PC-3 (cell line): ENCODE results near the gene SSTR4. TPM values are rescaled to one million over a fixed set of nuclear protein-coding genes. Genes with fewer than 3 reads are reported as not detected.
"Not testable (repeated sequence)": the region's sequence is repeated elsewhere in the genome, so short reads cannot be mapped to it uniquely, and the experiment has no call there.

Source experiments
- ATAC-seq: fragments of 200-7000 bp; cut with Tn5 transposase; 2 replicates; pipeline ENCODE4 v1.9.1; 2020; ENCODE audit warnings: mild to moderate bottlenecking, moderate library complexity
- Bru-seq: library from RNA; stranded (reverse); fragments of 400-500 nt; gene quantifications from one replicate; lab custom pipeline; 2021; lab: Mats Ljungman, UMichigan
- BruChase-seq, 2 experiments: library from RNA; stranded (reverse); fragments of 400-500 nt; gene quantifications; one replicate each; lab custom pipeline; 2021; lab: Mats Ljungman, UMichigan
- BruUV-seq: library from RNA; stranded (reverse); fragments of 400-500 nt; replicated peaks from 2 replicates; lab custom pipeline; 2021; lab: Mats Ljungman, UMichigan
- CTCF ChIA-PET: fragments of 300-600 bp; sonication (Branson Sonifier 250); formaldehyde crosslinking; loops from one replicate; lab custom pipeline; 2022; ENCODE audit warnings: antibody characterized with exemption; lab: Charles Lee
- POLR2A ChIA-PET: fragments of 300-600 bp; sonication (Branson Sonifier 250); formaldehyde crosslinking; loops from one replicate; lab custom pipeline; 2022; ENCODE audit warnings: antibody characterized with exemption; ENCODE audit not compliant: unreplicated experiment; lab: Charles Lee
- DNase-seq: peaks from one replicate; pipeline ENCODE4 v3.0.0-alpha.2; 2015
- H2AFZ ChIP-seq: fragments of 300-600 bp; sonication (generic); 2 replicates; pipeline ENCODE4 v1.6.0; 2016; ENCODE audit warnings: antibody characterized with exemption, low read length
- H3F3A ChIP-seq: fragments of 300-600 bp; sonication (generic); one replicate; pipeline ENCODE4 v1.6.0; 2017; ENCODE audit warnings: antibody characterized with exemption, low read length, control low read depth, mild to moderate bottlenecking; ENCODE audit not compliant: unreplicated experiment
- H3K27ac ChIP-seq: fragments of 300-600 bp; sonication (generic); 2 replicates; pipeline ENCODE4 v1.5.1; 2016; ENCODE audit warnings: mild to moderate bottlenecking, low read length
- H3K27me3 ChIP-seq: fragments of 300-600 bp; sonication (generic); 2 replicates; pipeline ENCODE4 v1.6.1; 2016; ENCODE audit warnings: low read length, mixed read lengths
- H3K36me3 ChIP-seq: fragments of 300-600 bp; sonication (generic); 2 replicates; pipeline ENCODE4 v1.6.1; 2016; ENCODE audit warnings: low read depth, mixed run types, low read length, mixed read lengths
- H3K4me1 ChIP-seq: fragments of 300-600 bp; sonication (generic); 2 replicates; pipeline ENCODE4 v1.5.1; 2016; ENCODE audit warnings: low read length; ENCODE audit not compliant: insufficient read depth
- H3K4me2 ChIP-seq: fragments of 300-600 bp; sonication (generic); 2 replicates; pipeline ENCODE4 v1.6.0; 2016; ENCODE audit warnings: low read length
- H3K4me3 ChIP-seq: fragments of 300-600 bp; sonication (generic); 2 replicates; pipeline ENCODE4 v1.5.1; 2016; ENCODE audit warnings: mild to moderate bottlenecking, low read length, mixed read lengths
- H3K79me2 ChIP-seq: fragments of 300-600 bp; sonication (generic); 2 replicates; pipeline ENCODE4 v1.6.1; 2017; ENCODE audit warnings: low read length, mixed read lengths
- H3K9ac ChIP-seq: fragments of 300-600 bp; sonication (generic); 2 replicates; pipeline ENCODE4 v1.6.0; 2016; ENCODE audit warnings: mild to moderate bottlenecking, low read length
- H3K9me2 ChIP-seq: fragments of 300-600 bp; sonication (generic); replicated peaks from 2 replicates; pipeline ENCODE4 v1.6.1; 2016; ENCODE audit warnings: mixed run types, low read length, mixed read lengths
- H3K9me3 ChIP-seq: fragments of 300-600 bp; sonication (generic); 2 replicates; pipeline ENCODE4 v1.6.1; 2016; ENCODE audit warnings: low read length, mixed read lengths
- H4K20me1 ChIP-seq: fragments of 300-600 bp; sonication (generic); 2 replicates; pipeline ENCODE4 v1.6.1; 2016; ENCODE audit warnings: low read length, mixed read lengths
- EZH2 ChIP-seq: fragments of 300-600 bp; sonication (generic); IDR thresholded peaks from one replicate; pipeline ENCODE4 v1.6.1; 2017; ENCODE audit warnings: antibody characterized with exemption, mild to moderate bottlenecking, low read length; ENCODE audit not compliant: unreplicated experiment
- EZH2phosphoT487 ChIP-seq: fragments of 300-600 bp; sonication (generic); IDR thresholded peaks from 2 replicates; pipeline ENCODE4 v1.6.1; 2018; ENCODE audit warnings: mild to moderate bottlenecking, antibody characterized with exemption, low read length, borderline replicate concordance
- intact Hi-C: fragments of 100-400 bp; cut with micrococcal nuclease; formaldehyde crosslinking; loops from 2 replicates; pipeline ENCODE4 v1.9.0; 2023
- long read RNA-seq: library from polyadenylated mRNA; unstranded; transcript quantifications from one replicate; pipeline ENCODE4 v2.0.0, GENCODE V29; 2021; ENCODE audit not compliant: unreplicated experiment
- total RNA-seq: library from RNA; depleted of rRNA; stranded (reverse); fragments of >200 nt; gene quantifications from 2 replicates; pipeline ENCODE4 v1.2.3, GENCODE V29; 2014; rRNA removed
- TF ChIP-seq, protein P1 (sequence below): fragments of 300-600 bp; sonication (generic); conservative IDR thresholded peaks from 2 replicates; pipeline ENCODE4 v1.5.1; 2017; ENCODE audit warnings: antibody characterized with exemption, low read depth, mild to moderate bottlenecking, low read length

The SSTR4 gene, protein sequence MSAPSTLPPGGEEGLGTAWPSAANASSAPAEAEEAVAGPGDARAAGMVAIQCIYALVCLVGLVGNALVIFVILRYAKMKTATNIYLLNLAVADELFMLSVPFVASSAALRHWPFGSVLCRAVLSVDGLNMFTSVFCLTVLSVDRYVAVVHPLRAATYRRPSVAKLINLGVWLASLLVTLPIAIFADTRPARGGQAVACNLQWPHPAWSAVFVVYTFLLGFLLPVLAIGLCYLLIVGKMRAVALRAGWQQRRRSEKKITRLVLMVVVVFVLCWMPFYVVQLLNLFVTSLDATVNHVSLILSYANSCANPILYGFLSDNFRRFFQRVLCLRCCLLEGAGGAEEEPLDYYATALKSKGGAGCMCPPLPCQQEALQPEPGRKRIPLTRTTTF
- total RNA-seq (not detected in 2 replicates), Bru-seq, nascent RNA (not detected), BruChase-seq, experiment 1, labeled RNA remaining after a 6-hour chase (not detected), BruChase-seq, experiment 2, labeled RNA remaining after a 2-hour chase (not detected)
- long read RNA-seq: 0 reads

DNA sequence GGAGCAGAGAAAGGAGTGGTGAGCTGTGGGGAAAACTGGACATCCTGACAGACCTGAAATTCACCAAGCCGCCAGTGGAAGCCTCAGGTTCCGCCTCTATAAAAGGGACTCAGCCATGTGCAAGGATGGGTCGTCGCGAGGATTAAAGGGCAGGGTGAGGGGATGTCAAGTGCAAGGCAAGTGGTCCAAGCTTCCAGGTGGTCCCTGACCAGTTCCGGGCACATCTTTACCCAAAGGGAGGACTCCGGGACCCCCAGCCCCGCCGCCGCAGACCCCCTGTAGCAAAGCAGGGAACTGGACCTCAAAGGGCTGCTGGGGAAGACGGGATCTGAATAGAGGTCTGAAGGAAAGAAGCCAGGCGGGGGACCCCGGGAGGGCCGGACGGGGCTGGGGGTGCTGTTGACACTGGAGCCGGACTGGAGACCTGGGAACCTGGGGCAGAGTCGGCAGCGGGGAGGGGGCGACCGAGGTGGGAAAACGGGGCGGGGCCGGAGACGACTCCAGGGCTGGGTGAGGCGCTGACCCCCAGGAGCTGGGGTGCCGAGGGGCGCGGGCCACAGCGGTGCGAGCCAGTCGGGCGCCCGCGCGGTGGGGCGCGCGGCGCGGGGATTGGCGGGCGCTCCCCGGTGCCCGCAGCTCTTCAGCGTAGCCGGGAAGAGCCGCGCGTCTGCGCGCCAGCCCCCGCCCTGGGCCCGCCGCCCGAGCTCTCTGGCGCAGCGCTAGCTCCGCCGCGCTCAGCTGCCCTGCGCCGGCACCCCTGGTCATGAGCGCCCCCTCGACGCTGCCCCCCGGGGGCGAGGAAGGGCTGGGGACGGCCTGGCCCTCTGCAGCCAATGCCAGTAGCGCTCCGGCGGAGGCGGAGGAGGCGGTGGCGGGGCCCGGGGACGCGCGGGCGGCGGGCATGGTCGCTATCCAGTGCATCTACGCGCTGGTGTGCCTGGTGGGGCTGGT lies at the start of gene SSTR4:
Gene SSTR4 (plus strand): TSS at position 592 of the 951 bp plus-strand sequence. CDS start 172 bp downstream, at position 764.
- Histone ChIP-seq H3K4me2 (no peak within 1 kb of the TSS), H3K27ac (no peak within 1 kb of the TSS), H3K9ac (no peak within 1 kb of the TSS), H4K20me1 (no peaks in the 10 kb centered on the region), H3K9me2 (no peaks in the 10 kb centered on the region), H3K79me2 (no peaks in the 10 kb centered on the region), H2AFZ (no peak within 1 kb of the TSS), H3K4me3 (no peak within 1 kb of the TSS), H3K36me3 (no peaks in the 10 kb centered on the region), H3K9me3 (no peaks in the 10 kb centered on the region), H3K27me3 (peaks cover 15% of the 10 kb centered on the region), H3K4me1 (no peaks in the 10 kb centered on the region), H3F3A (no peaks in the 10 kb centered on the region)
- ChIA-PET CTCF (no interaction called here), POLR2A (no interaction called here)
- BruUV-seq: no TSS peak
- intact Hi-C loops: no loop called here
- TF ChIP-seq EZH2: no peak
- no peak for TF ChIP-seq EZH2phosphoT487
- TF ChIP-seq, protein P1, sequence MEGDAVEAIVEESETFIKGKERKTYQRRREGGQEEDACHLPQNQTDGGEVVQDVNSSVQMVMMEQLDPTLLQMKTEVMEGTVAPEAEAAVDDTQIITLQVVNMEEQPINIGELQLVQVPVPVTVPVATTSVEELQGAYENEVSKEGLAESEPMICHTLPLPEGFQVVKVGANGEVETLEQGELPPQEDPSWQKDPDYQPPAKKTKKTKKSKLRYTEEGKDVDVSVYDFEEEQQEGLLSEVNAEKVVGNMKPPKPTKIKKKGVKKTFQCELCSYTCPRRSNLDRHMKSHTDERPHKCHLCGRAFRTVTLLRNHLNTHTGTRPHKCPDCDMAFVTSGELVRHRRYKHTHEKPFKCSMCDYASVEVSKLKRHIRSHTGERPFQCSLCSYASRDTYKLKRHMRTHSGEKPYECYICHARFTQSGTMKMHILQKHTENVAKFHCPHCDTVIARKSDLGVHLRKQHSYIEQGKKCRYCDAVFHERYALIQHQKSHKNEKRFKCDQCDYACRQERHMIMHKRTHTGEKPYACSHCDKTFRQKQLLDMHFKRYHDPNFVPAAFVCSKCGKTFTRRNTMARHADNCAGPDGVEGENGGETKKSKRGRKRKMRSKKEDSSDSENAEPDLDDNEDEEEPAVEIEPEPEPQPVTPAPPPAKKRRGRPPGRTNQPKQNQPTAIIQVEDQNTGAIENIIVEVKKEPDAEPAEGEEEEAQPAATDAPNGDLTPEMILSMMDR: no peak
- no peak for DNase-seq
- no peak for ATAC-seq

DNA sequence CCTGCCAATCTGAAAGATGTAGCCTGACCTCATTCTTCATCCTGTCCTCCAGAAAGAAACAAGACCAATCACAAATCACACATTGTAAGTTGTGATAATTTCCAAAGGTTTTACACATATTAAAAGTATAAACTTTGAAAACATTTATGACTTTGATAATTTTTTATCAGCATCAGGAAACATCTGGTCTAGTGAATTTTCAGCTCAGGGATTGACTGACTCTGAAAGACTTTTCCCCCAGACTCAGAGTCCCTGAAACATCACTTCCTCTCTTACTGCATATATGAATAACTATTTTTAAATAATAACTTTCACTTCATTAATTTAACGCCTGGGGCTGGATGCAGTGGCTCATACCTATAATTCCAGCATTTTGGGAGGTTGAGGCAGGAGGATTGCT lies 48.5 kb upstream of the SSTR4 start:
- DNase-seq (no peak), ATAC-seq (no peak)
- no peaks in the 10 kb centered on the region for H3K36me3 ChIP-seq
- BruUV-seq: no TSS peak
- H3K27me3 ChIP-seq: peaks cover under 1% of the 10 kb centered on the region; the same call in 1 of the 2 replicates
- H3K4me3 ChIP-seq: no peak overlapping the region
- ChIA-PET CTCF (no interaction called here), POLR2A (no interaction called here)
- H3K4me1 ChIP-seq: no peaks in the 10 kb centered on the region
- H4K20me1 ChIP-seq: no peaks in the 10 kb centered on the region
- no peak overlapping the region for H3K4me2 ChIP-seq
- H3F3A ChIP-seq: no peaks in the 10 kb centered on the region
- H3K9me3 ChIP-seq: no peaks in the 10 kb centered on the region
- H3K79me2 ChIP-seq: no peaks in the 10 kb centered on the region
- TF ChIP-seq, protein P1: no peak
- TF ChIP-seq EZH2 (no peak), EZH2phosphoT487 (no peak)
- H3K9me2 ChIP-seq: no peaks in the 10 kb centered on the region
- no peak overlapping the region for H3K9ac ChIP-seq
- no peak overlapping the region for H2AFZ ChIP-seq
- no peak overlapping the region for H3K27ac ChIP-seq
- intact Hi-C loops: no loop called here

DNA sequence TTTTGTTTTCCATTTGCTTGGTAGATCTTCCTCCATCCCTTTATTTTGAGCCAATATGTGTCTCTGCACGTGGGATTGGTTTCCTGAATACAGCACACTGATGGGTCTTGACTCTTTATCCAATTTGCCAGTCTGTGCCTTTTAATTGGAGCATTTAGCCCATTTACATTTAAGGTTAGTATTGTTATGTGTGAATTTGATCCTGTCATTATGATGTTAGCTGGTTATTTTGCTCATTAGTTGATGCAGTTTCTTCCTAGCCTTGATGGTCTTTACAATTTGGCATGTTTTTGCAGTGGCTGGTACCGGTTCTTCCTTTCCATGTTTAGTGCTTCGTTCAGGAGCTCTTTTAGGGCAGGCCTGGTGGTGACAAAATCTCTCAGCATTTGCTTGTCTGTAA lies 43.7 kb upstream of the SSTR4 start:
- CTCF ChIA-PET, DNase-seq, H2AFZ ChIP-seq, H4K20me1 ChIP-seq, H3K4me1 ChIP-seq, ATAC-seq, H3K4me2 ChIP-seq, H3K36me3 ChIP-seq, POLR2A ChIA-PET, H3K9ac ChIP-seq, H3F3A ChIP-seq, BruUV-seq, H3K27ac ChIP-seq, H3K27me3 ChIP-seq, intact Hi-C loops, H3K79me2 ChIP-seq, H3K9me2 ChIP-seq, H3K4me3 ChIP-seq, H3K9me3 ChIP-seq: not testable (repeated sequence)
